ENCODE results near the gene CFAP210.

- no peak for TF ChIP-seq POLR2AphosphoS5 (IDR thresholded peaks at IDR 0.05; ENCODE audit: borderline replicate concordance, low read depth, low read length)
- TF ChIP-seq EZH2 (IDR thresholded peaks at IDR 0.05) = no peak
- TF ChIP-seq FOXP2 (optimal IDR thresholded peaks at IDR 0.05; ENCODE audit: control extremely low read depth, extremely low read length, insufficient read depth) = no peak
These were observed 49.3 kb upstream of the CFAP210 start for GRCh38 chr2:169743549-169743948.
